HCT116 (cell line): ENCODE data around the gene STRN3.

ENCODE experiments used
- ATF3 ChIP-seq: IDR thresholded peaks from 2 replicates; pipeline ENCODE4 v1.6.1; 2012
- CTCF ChIP-seq, 3 experiments: fragments of 200-600 bp in 1 of 3; sonication (generic) in 1 of 3; IDR thresholded peaks in 2 of 3; conservative IDR thresholded peaks in 1 of 3; 2 replicates each; pipeline ENCODE4 v1.5.1; 2012 to 2017; ENCODE audit warnings: low read depth in 2 of 3, low read length in 2 of 3, antibody characterized with exemption in 1 of 3, borderline replicate concordance in 1 of 3, control low read depth in 1 of 3, mild to moderate bottlenecking in 1 of 3, mixed read lengths in 1 of 3, mixed run types in 1 of 3, moderate library complexity in 1 of 3; ENCODE audit not compliant: insufficient read depth in 1 of 3
- EZH2 ChIP-seq: fragments of 200-600 bp; sonication (generic); IDR thresholded peaks from 2 replicates; pipeline ENCODE4 v1.6.1; 2017; ENCODE audit warnings: antibody characterized with exemption, mixed run types
- EZH2phosphoT487 ChIP-seq: fragments of 200-600 bp; IDR thresholded peaks from 2 replicates; pipeline ENCODE4 v1.6.1; 2018; ENCODE audit warnings: antibody characterized with exemption, borderline replicate concordance
- POLR2A ChIP-seq: IDR thresholded peaks from 2 replicates; pipeline ENCODE4 v1.7.0; 2011; ENCODE audit warnings: borderline replicate concordance; ENCODE audit not compliant: insufficient read depth, insufficient read length; ENCODE audit errors: extremely low read depth
- POLR2AphosphoS5 ChIP-seq: IDR thresholded peaks from 2 replicates; pipeline ENCODE4 v1.6.1; 2011; ENCODE audit warnings: mild to moderate bottlenecking, low read depth, low read length, moderate library complexity
- SIN3A ChIP-seq: IDR thresholded peaks from 2 replicates; pipeline ENCODE4 v1.6.1; 2012; ENCODE audit warnings: low read depth
- SP1 ChIP-seq: IDR thresholded peaks from 2 replicates; pipeline ENCODE4 v1.6.1; 2012; ENCODE audit warnings: low read depth
- TCF7L2 ChIP-seq: IDR thresholded peaks from 2 replicates; pipeline ENCODE4 v1.7.0; 2011; ENCODE audit warnings: borderline replicate concordance, inconsistent platforms; ENCODE audit not compliant: insufficient read depth, insufficient read length; ENCODE audit errors: extremely low read depth
- ZNF274 ChIP-seq: fragments of 200-500 bp; sonication (Bioruptor generic); IDR thresholded peaks from 2 replicates; pipeline ENCODE4 v1.6.1; 2014; ENCODE audit warnings: mild to moderate bottlenecking, low read depth, low read length, inconsistent platforms
- TF ChIP-seq, protein P1 (sequence below): IDR thresholded peaks from 2 replicates; pipeline ENCODE4 v1.6.1; 2012; ENCODE audit warnings: low read depth
- TF ChIP-seq, protein P2 (sequence below): IDR thresholded peaks from 2 replicates; pipeline ENCODE4 v1.6.1; 2012

DNA sequence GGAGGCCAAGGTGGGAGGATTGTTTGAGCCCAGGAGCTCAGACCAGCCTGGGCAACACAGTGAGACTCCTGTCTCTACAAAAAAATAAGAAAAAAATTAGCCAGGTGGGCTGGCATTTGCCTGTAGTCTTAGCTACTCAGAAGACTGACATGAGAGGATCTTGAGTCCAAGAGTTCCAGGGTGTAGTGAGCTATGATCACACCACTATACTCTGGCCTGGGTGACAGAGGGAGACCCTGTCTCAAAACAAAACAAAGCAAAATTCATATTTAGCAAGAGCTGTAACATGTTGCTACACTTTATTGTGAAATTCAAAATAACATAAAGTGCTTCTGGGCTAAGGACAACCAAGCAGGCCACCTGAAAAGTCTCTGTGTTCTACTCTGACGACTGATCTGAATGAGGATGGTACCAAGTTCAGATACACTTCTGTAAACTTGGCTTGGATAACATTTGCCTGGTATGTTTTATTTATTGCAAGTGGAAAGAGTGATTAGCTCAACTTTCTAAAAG lies 11.6 kb upstream of the STRN3 start:
- TF ChIP-seq EZH2 (no peak), POLR2AphosphoS5 (no peak), POLR2A (no peak), CTCF (IDR thresholded peaks at IDR 0.05 in 2 of 3, conservative IDR thresholded peaks at IDR 0.05 in 1 of 3; ENCODE audit: borderline replicate concordance in 1 of 3, insufficient read depth in 1 of 3, low read depth in 2 of 3, low read length in 2 of 3) (no peak), ATF3 (no peak), ZNF274 (no peak), EZH2phosphoT487 (no peak), TCF7L2 (no peak), SIN3A (no peak), SP1 (no peak)
- TF ChIP-seq, protein P1, sequence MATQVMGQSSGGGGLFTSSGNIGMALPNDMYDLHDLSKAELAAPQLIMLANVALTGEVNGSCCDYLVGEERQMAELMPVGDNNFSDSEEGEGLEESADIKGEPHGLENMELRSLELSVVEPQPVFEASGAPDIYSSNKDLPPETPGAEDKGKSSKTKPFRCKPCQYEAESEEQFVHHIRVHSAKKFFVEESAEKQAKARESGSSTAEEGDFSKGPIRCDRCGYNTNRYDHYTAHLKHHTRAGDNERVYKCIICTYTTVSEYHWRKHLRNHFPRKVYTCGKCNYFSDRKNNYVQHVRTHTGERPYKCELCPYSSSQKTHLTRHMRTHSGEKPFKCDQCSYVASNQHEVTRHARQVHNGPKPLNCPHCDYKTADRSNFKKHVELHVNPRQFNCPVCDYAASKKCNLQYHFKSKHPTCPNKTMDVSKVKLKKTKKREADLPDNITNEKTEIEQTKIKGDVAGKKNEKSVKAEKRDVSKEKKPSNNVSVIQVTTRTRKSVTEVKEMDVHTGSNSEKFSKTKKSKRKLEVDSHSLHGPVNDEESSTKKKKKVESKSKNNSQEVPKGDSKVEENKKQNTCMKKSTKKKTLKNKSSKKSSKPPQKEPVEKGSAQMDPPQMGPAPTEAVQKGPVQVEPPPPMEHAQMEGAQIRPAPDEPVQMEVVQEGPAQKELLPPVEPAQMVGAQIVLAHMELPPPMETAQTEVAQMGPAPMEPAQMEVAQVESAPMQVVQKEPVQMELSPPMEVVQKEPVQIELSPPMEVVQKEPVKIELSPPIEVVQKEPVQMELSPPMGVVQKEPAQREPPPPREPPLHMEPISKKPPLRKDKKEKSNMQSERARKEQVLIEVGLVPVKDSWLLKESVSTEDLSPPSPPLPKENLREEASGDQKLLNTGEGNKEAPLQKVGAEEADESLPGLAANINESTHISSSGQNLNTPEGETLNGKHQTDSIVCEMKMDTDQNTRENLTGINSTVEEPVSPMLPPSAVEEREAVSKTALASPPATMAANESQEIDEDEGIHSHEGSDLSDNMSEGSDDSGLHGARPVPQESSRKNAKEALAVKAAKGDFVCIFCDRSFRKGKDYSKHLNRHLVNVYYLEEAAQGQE: no peak
- TF ChIP-seq, protein P2, sequence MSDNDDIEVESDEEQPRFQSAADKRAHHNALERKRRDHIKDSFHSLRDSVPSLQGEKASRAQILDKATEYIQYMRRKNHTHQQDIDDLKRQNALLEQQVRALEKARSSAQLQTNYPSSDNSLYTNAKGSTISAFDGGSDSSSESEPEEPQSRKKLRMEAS: no peak
